B cell (primary cell): ENCODE data around the gene AIG1.

ENCODE experiments used
- EZH2 ChIP-seq: IDR thresholded peaks from 2 replicates; pipeline ENCODE4 v1.6.1; 2012; ENCODE audit warnings: borderline replicate concordance, low read depth, mild to moderate bottlenecking, moderate library complexity, low read length; ENCODE audit not compliant: insufficient read depth, poor library complexity, severe bottlenecking
- TF ChIP-seq, protein P1 (sequence below): fragments of 200-600 bp; IDR thresholded peaks from one replicate; pipeline ENCODE4 v1.8.0; 2022; ENCODE audit warnings: antibody characterized with exemption, mild to moderate bottlenecking

DNA sequence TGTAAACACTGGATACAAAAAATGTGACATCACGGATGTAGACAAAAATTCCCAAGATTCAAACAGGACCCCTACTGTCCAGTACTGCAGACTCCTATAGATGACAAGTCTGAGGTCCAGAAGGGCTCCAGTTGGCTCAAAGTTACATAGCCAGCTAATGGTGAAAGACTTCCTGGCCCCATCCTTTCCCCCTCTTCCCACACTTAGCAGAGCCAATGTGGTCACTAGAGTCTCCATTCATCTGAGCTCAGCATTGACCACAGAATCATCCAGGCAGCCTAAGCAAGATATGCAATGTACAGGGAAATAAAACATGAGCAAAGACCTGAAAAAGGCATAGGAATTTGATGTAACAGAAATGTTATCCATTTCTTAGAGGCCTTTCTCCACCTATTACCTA lies 209.3 kb downstream of the AIG1 start:
- TF ChIP-seq, protein P1, sequence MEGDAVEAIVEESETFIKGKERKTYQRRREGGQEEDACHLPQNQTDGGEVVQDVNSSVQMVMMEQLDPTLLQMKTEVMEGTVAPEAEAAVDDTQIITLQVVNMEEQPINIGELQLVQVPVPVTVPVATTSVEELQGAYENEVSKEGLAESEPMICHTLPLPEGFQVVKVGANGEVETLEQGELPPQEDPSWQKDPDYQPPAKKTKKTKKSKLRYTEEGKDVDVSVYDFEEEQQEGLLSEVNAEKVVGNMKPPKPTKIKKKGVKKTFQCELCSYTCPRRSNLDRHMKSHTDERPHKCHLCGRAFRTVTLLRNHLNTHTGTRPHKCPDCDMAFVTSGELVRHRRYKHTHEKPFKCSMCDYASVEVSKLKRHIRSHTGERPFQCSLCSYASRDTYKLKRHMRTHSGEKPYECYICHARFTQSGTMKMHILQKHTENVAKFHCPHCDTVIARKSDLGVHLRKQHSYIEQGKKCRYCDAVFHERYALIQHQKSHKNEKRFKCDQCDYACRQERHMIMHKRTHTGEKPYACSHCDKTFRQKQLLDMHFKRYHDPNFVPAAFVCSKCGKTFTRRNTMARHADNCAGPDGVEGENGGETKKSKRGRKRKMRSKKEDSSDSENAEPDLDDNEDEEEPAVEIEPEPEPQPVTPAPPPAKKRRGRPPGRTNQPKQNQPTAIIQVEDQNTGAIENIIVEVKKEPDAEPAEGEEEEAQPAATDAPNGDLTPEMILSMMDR: no peak
- TF ChIP-seq EZH2: no peak
